H9 (cell line): ENCODE results near the gene THTPA. TPM values are rescaled to one million over a fixed set of nuclear protein-coding genes. Genes with fewer than 3 reads are reported as not detected.

Experiments used
- DNase-seq: peaks from one replicate; pipeline ENCODE4 v3.0.0-alpha.2; 2017
- H2AFZ ChIP-seq: one replicate; pipeline ENCODE4 v1.6.1; 2013; ENCODE audit warnings: mild to moderate bottlenecking, low read length, control low read depth, moderate library complexity
- H2AK5ac ChIP-seq: 2 replicates; pipeline ENCODE4 v1.6.1; 2013; ENCODE audit warnings: low read length, control low read depth, mixed read lengths; ENCODE audit not compliant: insufficient read length
- H2BK120ac ChIP-seq: one replicate; pipeline ENCODE4 v1.6.1; 2013; ENCODE audit warnings: low read depth, mild to moderate bottlenecking, low read length, control low read depth, inconsistent platforms; ENCODE audit not compliant: poor library complexity, severe bottlenecking
- H2BK12ac ChIP-seq: 2 replicates; pipeline ENCODE4 v1.6.1; 2013; ENCODE audit warnings: low read length, control low read depth, mixed read lengths, low read depth; ENCODE audit not compliant: insufficient read length
- H2BK15ac ChIP-seq: 2 replicates; pipeline ENCODE4 v1.6.1; 2013; ENCODE audit warnings: low read depth, low read length, control low read depth
- H2BK20ac ChIP-seq: one replicate; pipeline ENCODE4 v1.6.1; 2013; ENCODE audit warnings: low read depth, mild to moderate bottlenecking, low read length, control low read depth, inconsistent platforms; ENCODE audit not compliant: poor library complexity, severe bottlenecking
- H2BK5ac ChIP-seq: 2 replicates; pipeline ENCODE4 v1.6.1; 2013; ENCODE audit warnings: low read length, control low read depth, mixed read lengths; ENCODE audit not compliant: insufficient read length
- H3K14ac ChIP-seq: 2 replicates; pipeline ENCODE4 v1.6.1; 2013; ENCODE audit warnings: low read length, control low read depth; ENCODE audit not compliant: insufficient read depth
- H3K18ac ChIP-seq: 2 replicates; pipeline ENCODE4 v1.6.1; 2013; ENCODE audit warnings: low read depth, mild to moderate bottlenecking, mixed read lengths, low read length, control low read depth; ENCODE audit not compliant: insufficient read length
- H3K23ac ChIP-seq: 2 replicates; pipeline ENCODE4 v1.6.1; 2013; ENCODE audit warnings: low read length, control low read depth, mixed read lengths, low read depth; ENCODE audit not compliant: insufficient read length
- H3K23me2 ChIP-seq: 2 replicates; pipeline ENCODE4 v1.6.1; 2013; ENCODE audit warnings: low read depth, mild to moderate bottlenecking, mixed read lengths, low read length, control low read depth; ENCODE audit not compliant: insufficient read length, poor library complexity, severe bottlenecking
- H3K27ac ChIP-seq: 2 replicates; pipeline ENCODE4 v1.5.1; 2013; ENCODE audit warnings: low read length, control low read depth, mixed read lengths, low read depth; ENCODE audit not compliant: insufficient read length
- H3K27me3 ChIP-seq: 2 replicates; pipeline ENCODE4 v1.6.1; 2013; ENCODE audit warnings: low read length, control low read depth, inconsistent platforms; ENCODE audit not compliant: insufficient read depth
- H3K4ac ChIP-seq: 2 replicates; pipeline ENCODE4 v1.6.1; 2013; ENCODE audit warnings: low read depth, mild to moderate bottlenecking, control low read depth, inconsistent platforms, low read length, moderate library complexity
- H3K4me1 ChIP-seq: 2 replicates; pipeline ENCODE4 v1.6.1; 2013; ENCODE audit warnings: low read length, control low read depth, inconsistent platforms; ENCODE audit not compliant: insufficient read depth
- H3K4me2 ChIP-seq: 2 replicates; pipeline ENCODE4 v1.6.1; 2013; ENCODE audit warnings: low read length, control low read depth, mixed read lengths; ENCODE audit not compliant: insufficient read length, insufficient read depth
- H3K56ac ChIP-seq: 2 replicates; pipeline ENCODE4 v1.6.1; 2013; ENCODE audit warnings: low read depth, mild to moderate bottlenecking, mixed read lengths, low read length, control low read depth; ENCODE audit not compliant: insufficient read length
- H3K79me1 ChIP-seq: 2 replicates; pipeline ENCODE4 v1.6.1; 2013; ENCODE audit warnings: low read depth, mild to moderate bottlenecking, moderate library complexity, low read length, control low read depth, inconsistent platforms; ENCODE audit not compliant: insufficient read depth, poor library complexity, severe bottlenecking
- H3K79me2 ChIP-seq: 2 replicates; pipeline ENCODE4 v1.6.1; 2013; ENCODE audit warnings: low read length, control low read depth, inconsistent platforms; ENCODE audit not compliant: insufficient read depth
- H3K9ac ChIP-seq: 2 replicates; pipeline ENCODE4 v1.6.1; 2013; ENCODE audit warnings: low read length, control low read depth, mixed read lengths; ENCODE audit not compliant: insufficient read length; ENCODE audit errors: extremely low read depth
- H3K9me3 ChIP-seq: one replicate; pipeline ENCODE4 v1.6.1; 2013; ENCODE audit warnings: low read depth, low read length, inconsistent platforms; ENCODE audit not compliant: control insufficient read depth
- H3T11ph ChIP-seq: one replicate; pipeline ENCODE4 v1.6.1; 2013; ENCODE audit warnings: mild to moderate bottlenecking, low read length, control low read depth, inconsistent platforms
- H4K20me1 ChIP-seq: one replicate; pipeline ENCODE4 v1.6.1; 2013; ENCODE audit not compliant: control insufficient read depth, insufficient read length, insufficient read depth
- H4K5ac ChIP-seq: 2 replicates; pipeline ENCODE4 v1.6.1; 2013; ENCODE audit warnings: low read depth, mild to moderate bottlenecking, mixed read lengths, low read length, control low read depth; ENCODE audit not compliant: insufficient read length
- H4K8ac ChIP-seq: replicated peaks from 2 replicates; pipeline ENCODE4 v1.6.1; 2013; ENCODE audit warnings: low read length, control low read depth, mixed read lengths, low read depth; ENCODE audit not compliant: insufficient read length
- H4K91ac ChIP-seq: 2 replicates; pipeline ENCODE4 v1.6.1; 2013; ENCODE audit warnings: low read depth, mild to moderate bottlenecking, moderate library complexity, mixed read lengths, low read length, control low read depth; ENCODE audit not compliant: insufficient read length
- H3K27ac Mint-ChIP-seq, 3 experiments: 2 replicates in 2 of 3; 3 replicates in 1 of 3; pipeline ENCODE4 v1.8.0; 2020 to 2021; ENCODE audit warnings: mixed read lengths in 3 of 3, mild to moderate bottlenecking in 1 of 3, moderate library complexity in 1 of 3
- H3K27me3 Mint-ChIP-seq: 2 replicates; pipeline ENCODE4 v1.8.0; 2021; ENCODE audit warnings: low read depth, mild to moderate bottlenecking, moderate library complexity, mixed read lengths
- H3K36me3 Mint-ChIP-seq, 3 experiments: 2 replicates in 2 of 3; 3 replicates in 1 of 3; pipeline ENCODE4 v1.8.0; 2020 to 2021; ENCODE audit warnings: low read depth in 3 of 3, mixed read lengths in 3 of 3; ENCODE audit not compliant: insufficient read depth in 1 of 3
- H3K4me1 Mint-ChIP-seq, 2 experiments: 2 replicates each; pipeline ENCODE4 v1.8.0; 2020; ENCODE audit warnings: mixed read lengths in 2 of 2
- H3K4me3 Mint-ChIP-seq, 2 experiments: 2 replicates in 1 of 2; 3 replicates in 1 of 2; pipeline ENCODE4 v1.8.0; 2020 to 2021; ENCODE audit warnings: mild to moderate bottlenecking in 2 of 2, mixed read lengths in 2 of 2, moderate library complexity in 1 of 2
- H3K9me3 Mint-ChIP-seq, 2 experiments: 2 replicates in 1 of 2; 3 replicates in 1 of 2; pipeline ENCODE4 v1.8.0; 2020; ENCODE audit warnings: mild to moderate bottlenecking in 2 of 2, mixed read lengths in 2 of 2, moderate library complexity in 1 of 2
- WGBS: extraction: QIAGEN DNeasy Blood & Tissue Kit; methylation state at CpG from one replicate; pipeline ENCODE4 v1.1.7; 2013; ENCODE audit warnings: missing lambda C conversion rate, low lambda C conversion rate, mixed read lengths; ENCODE audit not compliant: insufficient read length; ENCODE audit errors: extremely low coverage; 5-methylcytosine and 5-hydroxymethylcytosine counted together
- total RNA-seq: library from RNA; stranded (reverse); gene quantifications from 2 replicates; pipeline ENCODE4 v1.2.1, GENCODE V29; 2021
- TF ChIP-seq, protein P1 (sequence below): fragments of 200-600 bp; sonication (generic); conservative IDR thresholded peaks from 3 replicates; pipeline ENCODE4 v1.8.0; 2021; ENCODE audit warnings: antibody characterized with exemption, mild to moderate bottlenecking

THTPA gene
- total RNA-seq, 1 experiment from 2014 or later = 15.6 TPM

DNA sequence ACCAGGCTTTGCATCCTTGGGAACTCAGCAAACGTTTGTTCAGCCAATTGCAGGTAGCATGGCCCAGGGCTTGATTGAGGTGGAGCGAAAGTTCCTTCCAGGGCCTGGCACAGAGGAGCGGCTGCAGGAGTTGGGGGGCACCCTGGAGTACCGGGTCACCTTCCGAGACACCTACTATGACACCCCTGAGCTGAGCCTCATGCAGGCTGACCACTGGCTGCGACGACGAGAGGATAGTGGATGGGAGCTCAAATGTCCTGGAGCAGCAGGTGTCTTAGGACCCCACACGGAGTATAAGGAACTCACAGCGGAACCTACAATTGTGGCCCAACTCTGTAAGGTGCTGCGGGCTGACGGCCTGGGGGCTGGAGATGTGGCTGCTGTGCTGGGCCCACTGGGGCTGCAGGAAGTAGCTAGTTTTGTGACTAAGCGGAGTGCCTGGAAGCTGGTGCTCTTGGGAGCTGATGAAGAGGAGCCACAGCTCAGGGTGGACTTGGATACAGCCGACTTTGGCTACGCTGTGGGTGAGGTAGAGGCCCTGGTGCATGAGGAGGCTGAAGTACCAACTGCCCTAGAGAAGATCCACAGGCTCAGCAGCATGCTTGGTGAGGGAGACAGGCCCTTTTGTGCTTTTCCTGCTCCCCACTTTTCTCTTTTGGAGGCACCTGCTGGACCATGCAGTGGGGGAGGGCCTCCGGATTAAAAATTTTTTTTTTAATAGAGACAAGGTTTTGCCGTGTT, 799 bp downstream of the THTPA start:
- H2BK20ac ChIP-seq = no peak overlapping the region
- no peak overlapping the region for H2BK5ac ChIP-seq
- Mint-ChIP-seq H3K36me3 (peaks cover 14 to 41% (median 35%) of the 10 kb centered on the region in 3 experiments), H3K4me1 (peaks cover 22 to 42% of the 10 kb centered on the region in 2 experiments), H3K9me3 (no peaks in the 10 kb centered on the region), H3K4me3 (peak overlapping the region; percentile 87 to 92), H3K27me3 (no peaks in the 10 kb centered on the region), H3K27ac (peak overlapping the region in 1 of 3 experiments; percentile 67; a peak in 1 of 7 replicates)
- H3K23ac ChIP-seq = no peak overlapping the region
- H3T11ph ChIP-seq = no peak overlapping the region
- no peak overlapping the region for H2AFZ ChIP-seq
- peak overlapping the region; percentile 58; the same call in 1 of the 2 replicates for H3K14ac ChIP-seq
- H2BK120ac ChIP-seq = no peak overlapping the region
- peak overlapping the region; percentile 15 for H3K18ac ChIP-seq
- no peaks in the 10 kb centered on the region; the same call in 1 of the 2 replicates for H3K79me2 ChIP-seq
- no peak overlapping the region for H3K4ac ChIP-seq
- no peak overlapping the region for H2BK15ac ChIP-seq
- no peaks in the 10 kb centered on the region for H3K79me1 ChIP-seq
- peak overlapping the region; percentile 25 for H3K9ac ChIP-seq
- TF ChIP-seq, protein P1, sequence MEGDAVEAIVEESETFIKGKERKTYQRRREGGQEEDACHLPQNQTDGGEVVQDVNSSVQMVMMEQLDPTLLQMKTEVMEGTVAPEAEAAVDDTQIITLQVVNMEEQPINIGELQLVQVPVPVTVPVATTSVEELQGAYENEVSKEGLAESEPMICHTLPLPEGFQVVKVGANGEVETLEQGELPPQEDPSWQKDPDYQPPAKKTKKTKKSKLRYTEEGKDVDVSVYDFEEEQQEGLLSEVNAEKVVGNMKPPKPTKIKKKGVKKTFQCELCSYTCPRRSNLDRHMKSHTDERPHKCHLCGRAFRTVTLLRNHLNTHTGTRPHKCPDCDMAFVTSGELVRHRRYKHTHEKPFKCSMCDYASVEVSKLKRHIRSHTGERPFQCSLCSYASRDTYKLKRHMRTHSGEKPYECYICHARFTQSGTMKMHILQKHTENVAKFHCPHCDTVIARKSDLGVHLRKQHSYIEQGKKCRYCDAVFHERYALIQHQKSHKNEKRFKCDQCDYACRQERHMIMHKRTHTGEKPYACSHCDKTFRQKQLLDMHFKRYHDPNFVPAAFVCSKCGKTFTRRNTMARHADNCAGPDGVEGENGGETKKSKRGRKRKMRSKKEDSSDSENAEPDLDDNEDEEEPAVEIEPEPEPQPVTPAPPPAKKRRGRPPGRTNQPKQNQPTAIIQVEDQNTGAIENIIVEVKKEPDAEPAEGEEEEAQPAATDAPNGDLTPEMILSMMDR = no peak
- peaks cover 4% of the 10 kb centered on the region; the same call in 1 of the 2 replicates for H3K4me1 ChIP-seq
- H2BK12ac ChIP-seq = no peak overlapping the region
- peaks cover 19% of the 10 kb centered on the region for H3K23me2 ChIP-seq
- peak overlapping the region; percentile 90 for H3K4me2 ChIP-seq
- H3K56ac ChIP-seq = no peak overlapping the region
- no peaks in the 10 kb centered on the region for H3K9me3 ChIP-seq
- DNase-seq = no peak
- H4K91ac ChIP-seq = no peak overlapping the region
- H2AK5ac ChIP-seq = no peak overlapping the region
- WGBS = no CpG with 5 or more reads among the region's 17 CpGs
- no peak overlapping the region for H3K27ac ChIP-seq
- H3K27me3 ChIP-seq = no peaks in the 10 kb centered on the region
- H4K20me1 ChIP-seq = no peaks in the 10 kb centered on the region
- H4K8ac ChIP-seq = no peak overlapping the region
- no peak overlapping the region for H4K5ac ChIP-seq
